ENCODE data around the gene HIKESHI. TPM values are rescaled to one million over a fixed set of nuclear protein-coding genes. Genes with fewer than 3 reads are reported as not detected.
A peak's percentile ranks its signal among the peaks of the same experiment; 100 is the strongest.

HIKESHI gene
- total and polyA plus RNA-seq, 2 of the 8 experiments (the other 6 are each of a cell fraction or from before 2014, with no cell fraction given) = 65.4 to 90.2 TPM

DNA sequence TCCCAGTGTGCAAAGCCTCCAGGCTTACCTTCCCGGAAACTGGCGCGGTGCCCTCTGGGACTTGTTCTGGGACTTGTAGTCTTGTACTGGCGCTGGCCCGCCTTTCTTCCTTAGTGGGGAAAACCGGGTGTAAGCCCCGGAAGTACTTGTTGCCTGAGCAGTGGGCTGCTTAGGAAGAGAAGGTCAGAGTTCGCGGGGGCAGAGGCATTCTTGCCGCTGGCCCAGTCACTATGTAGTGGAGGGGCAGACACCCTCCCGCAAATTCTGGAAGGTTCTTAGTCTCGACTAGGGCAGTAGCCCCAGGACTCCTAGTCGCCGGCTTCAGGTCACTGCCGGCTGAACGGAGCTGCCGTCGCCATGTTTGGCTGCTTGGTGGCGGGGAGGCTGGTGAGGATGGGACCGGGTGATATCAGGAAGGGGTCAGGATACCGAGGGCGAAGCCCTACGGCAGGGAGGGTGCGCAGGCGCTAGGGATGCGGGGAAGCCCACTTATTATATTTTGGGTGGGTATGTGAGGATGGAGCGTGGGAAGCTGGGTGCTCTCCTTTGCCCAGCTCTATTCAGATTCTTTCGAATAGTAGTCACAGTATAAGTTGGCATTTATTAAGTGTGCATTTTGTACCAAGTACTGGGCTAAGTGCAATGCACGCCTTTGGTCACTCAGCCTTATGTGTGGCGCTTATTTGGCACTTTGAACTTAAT is at the start of gene HIKESHI (continued):
- TF ChIP-seq BCL11A (IDR thresholded peaks at IDR 0.05; ENCODE audit: low read depth in 2 of 2, low read length in 2 of 2) (no peak), CHD1 (IDR thresholded peaks at IDR 0.05; ENCODE audit: low read depth, low read length) (no peak), HDAC6 (IDR thresholded peaks at IDR 0.05; ENCODE audit: low read depth, low read length) (no peak), ATF3 (IDR thresholded peaks at IDR 0.05; ENCODE audit: insufficient read depth, low read depth, low read length) (peak; percentile 66; the same call in 1 of the 2 replicates), RBBP5 (IDR thresholded peaks at IDR 0.05; ENCODE audit: borderline replicate concordance, low read depth, low read length) (peak; percentile 93), KDM1A (IDR thresholded peaks at IDR 0.05; ENCODE audit: borderline replicate concordance, low read length) (no peak), GTF2F1 (IDR thresholded peaks at IDR 0.05; ENCODE audit: borderline replicate concordance, low read depth, low read length) (no peak), POU5F1 (IDR thresholded peaks at IDR 0.05; ENCODE audit: low read depth, low read length) (no peak), SP4 (IDR thresholded peaks at IDR 0.05; ENCODE audit: low read length) (0 out of 2 replicates have a peak, but pooled peaks have one; percentile 58), POLR2A (IDR thresholded peaks at IDR 0.05; ENCODE audit: control extremely low read depth in 1 of 2, low read depth in 2 of 2, low read length in 2 of 2) (peak; percentile 63 to 86)
